HG03196 (cell line): ENCODE measurements around the gene RBMS2.
"Not testable (repeated sequence)": the region's sequence is repeated elsewhere in the genome, so short reads cannot be mapped to it uniquely, and the experiment has no call there.

Experiments used
- ATAC-seq: cut with Tn5 transposase; IDR thresholded peaks from one replicate; pipeline ENCODE4 v1.9.1; 2021; ENCODE audit not compliant: unreplicated experiment

Gene RBMS2

GRCh38 chr12:56514014-56514318 is 7.7 kb upstream of the RBMS2 start:
- ATAC-seq = not testable (repeated sequence)

GRCh38 chr12:56517854-56518253 is 3.8 kb upstream of the RBMS2 start:
- ATAC-seq = no peak

DNA sequence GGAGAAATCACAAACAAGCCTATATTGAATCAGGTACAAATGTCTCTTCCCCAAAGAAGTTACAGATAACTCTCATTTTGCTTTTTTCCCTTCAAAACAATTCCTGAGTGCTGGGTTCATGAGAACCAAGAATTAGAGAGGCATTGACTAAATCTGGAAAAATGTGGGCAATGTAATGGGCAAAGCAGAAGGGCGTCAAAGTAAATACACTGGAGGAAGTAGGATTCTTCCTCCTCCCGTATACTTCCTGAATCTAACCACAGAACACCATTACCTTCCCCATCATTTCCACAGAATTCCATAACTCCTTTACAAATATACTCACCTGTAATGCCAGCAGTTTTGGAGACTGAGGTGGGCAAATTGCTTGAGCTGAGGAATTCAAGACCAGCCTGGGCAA is 3.0 kb upstream of the RBMS2 start:
- ATAC-seq = no peak

DNA sequence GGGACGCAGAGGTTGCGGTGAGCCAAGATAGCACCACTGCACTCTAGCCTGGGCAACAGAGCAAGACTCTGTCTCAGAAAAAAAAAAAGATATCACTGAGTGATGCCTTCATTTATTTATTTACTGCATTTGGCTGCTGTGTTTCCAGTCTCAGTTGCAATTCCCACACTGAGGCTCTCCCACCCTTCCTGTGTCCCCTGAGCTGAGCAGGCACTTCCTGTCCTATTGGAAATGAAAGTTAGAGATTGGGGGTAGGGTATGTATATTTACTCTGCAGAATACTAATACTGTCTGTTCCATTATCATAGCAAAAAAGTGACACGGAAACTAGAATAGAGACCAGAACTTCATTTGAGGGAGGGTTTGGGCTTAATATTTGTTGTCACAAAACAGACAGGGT is 1.6 kb upstream of the RBMS2 start:
- ATAC-seq = no peak

- ATAC-seq = no peak
Observed at GRCh38 chr12:56520506-56520905, 1.1 kb upstream of the RBMS2 start.

- no peak for ATAC-seq
Observed at GRCh38 chr12:56521209-56521589, 421 bp upstream of the RBMS2 start.

- no peak for ATAC-seq
Observed at GRCh38 chr12:56522411-56523193, 982 bp downstream of the RBMS2 start.

DNA sequence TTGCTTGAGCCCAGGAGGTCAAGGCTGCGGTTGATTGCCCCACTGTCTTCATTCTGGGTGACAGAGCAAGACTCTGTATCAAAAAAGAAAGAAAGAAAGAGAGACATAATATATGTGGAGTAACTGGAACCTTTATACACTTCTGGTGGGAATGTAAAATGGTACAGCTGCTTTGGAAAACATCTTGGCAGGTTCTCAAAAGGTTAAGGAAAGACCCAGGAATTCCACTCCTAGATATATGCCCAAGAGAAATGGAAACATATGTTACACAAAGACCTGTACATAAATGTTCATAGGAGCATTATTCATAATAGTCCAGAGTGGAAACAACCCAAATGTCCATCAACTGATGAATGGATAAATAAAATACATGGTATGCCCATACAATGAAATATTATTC is 7.2 kb downstream of the RBMS2 start:
- no peak for ATAC-seq

DNA sequence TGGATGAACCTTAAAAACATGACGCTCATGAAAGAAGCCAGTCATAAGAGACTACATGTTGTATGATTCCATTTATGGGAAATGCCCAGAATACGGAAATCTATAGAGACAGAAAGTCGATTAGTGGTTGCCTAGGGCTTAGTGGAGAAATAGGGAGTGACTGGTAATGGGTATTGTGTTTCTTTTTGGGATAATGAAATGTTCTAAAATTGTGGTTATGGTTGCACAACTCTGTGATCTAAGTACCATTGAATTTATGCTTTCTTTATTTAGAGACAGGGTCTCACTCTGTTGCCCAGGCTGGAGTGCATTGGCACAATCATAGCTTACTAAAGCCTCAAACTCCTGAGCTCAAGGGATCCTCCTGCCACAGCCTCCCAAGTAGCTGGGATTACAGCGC is 8.0 kb downstream of the RBMS2 start:
- ATAC-seq = no peak

GRCh38 chr12:56530390-56531055 is 8.9 kb downstream of the RBMS2 start:
- no peak for ATAC-seq

DNA sequence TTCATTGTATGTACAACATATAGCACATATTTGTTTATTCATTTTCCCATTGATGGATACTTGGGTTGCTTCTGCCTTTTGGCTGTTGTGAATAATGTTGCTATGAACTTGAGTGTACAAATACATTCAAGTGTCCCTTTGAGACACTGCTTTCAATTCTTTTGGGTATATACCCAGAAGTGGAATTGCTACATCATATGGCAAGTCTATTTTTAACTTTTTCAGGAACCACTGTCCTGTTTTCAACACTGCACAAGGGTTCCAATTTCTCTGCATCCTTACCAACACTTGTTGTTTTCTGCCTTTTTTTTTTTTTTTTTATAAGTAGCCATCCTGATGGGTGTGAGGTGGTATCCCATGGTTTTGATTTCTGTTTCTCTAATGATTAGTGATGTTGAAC is 15.9 kb downstream of the RBMS2 start:
- ATAC-seq = no peak

GRCh38 chr12:56541631-56542030 is 20.0 kb downstream of the RBMS2 start:
- ATAC-seq = no peak

- ATAC-seq = no peak
Observed at GRCh38 chr12:56542164-56542563, 20.5 kb downstream of the RBMS2 start.

GRCh38 chr12:56545023-56545604 is 23.5 kb downstream of the RBMS2 start:
- ATAC-seq = no peak

DNA sequence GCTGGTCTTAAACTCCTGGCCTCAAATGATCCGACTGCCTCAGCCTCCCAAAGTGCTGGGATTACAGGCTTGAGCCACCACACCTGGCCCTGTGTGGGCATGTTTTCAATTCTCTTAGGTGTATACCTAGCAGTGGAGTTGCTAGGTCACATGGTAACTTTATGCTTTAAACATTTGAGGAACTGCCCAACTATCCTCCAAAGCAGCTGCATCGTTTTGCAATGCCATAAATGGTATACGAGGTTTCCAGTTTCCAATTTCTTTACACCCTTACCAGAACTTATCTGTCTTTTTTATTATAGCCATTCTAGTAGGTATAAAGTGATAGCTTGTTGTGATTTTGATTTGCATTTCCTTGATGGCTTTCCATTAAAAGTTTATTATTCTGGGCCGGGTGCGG is 25.1 kb downstream of the RBMS2 start:
- no peak for ATAC-seq

DNA sequence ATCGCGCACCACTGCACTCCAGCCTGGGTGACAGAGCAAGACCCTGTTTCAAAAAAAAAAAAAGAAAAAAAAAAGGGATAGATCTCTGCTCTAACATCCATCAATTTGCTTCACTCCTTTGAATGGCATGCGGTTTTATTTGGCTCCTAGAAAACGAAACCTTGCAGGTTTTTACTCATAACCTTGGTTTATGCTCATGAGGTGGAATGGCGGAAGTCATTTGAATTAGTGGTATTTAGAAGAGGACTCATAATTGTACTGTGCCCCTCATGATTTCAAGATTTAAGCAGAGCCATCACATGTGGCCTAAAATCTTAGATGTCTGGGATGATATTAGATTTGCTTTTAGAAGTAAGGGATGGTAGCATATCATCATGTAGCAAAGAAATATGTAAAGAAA is 29.4 kb downstream of the RBMS2 start:
- no peak for ATAC-seq

DNA sequence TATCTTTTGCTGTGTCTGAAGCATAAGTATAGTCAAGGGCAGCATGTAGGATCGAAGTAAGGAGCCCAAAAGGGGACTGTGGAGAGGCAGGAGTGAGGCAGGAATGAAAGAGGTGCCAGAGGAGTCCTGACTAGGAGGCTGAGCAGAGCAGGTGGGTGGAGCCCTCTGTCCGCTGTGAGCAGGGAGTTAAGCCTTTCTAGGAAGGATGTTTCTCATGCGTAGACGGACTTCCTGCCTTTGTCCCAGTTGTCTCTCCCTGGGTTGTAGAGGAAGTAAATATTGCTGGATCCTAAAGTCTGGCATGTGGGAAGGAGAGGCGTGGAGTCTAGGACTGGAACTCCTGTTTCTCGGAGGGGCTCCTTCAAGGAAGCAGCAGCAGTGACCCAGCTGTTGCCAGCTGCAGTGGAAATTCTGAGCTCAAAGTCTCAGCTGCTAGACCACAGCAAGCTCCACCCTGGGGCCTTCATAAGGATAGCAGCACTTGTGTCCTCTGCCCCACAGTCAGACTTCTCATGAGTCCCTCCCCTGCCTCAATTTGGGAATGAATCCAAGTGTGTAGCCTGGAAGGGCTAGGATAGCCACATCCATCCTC is 44.0 kb downstream of the RBMS2 start:
- ATAC-seq = no peak

DNA sequence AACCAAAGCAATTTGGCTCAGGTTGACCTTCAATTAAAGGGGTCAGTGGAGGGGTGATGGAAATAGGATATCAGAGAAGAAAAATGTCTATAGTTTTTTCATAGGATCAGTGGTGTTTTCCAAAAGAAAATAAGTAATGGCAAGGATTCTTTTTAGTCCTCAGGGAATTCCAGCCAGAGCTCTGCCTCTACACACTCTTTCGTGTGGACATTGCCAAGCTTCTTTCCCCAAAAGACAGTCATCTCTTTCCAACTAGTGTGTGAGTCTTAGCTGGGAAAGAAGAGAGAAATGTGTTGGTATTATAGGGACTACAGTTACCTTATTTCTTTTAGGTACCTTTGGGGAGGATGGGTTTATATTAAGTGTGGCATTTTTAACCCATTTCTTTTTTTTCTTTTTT is 46.5 kb downstream of the RBMS2 start:
- ATAC-seq = no peak

GRCh38 chr12:56571121-56571520 is 49.5 kb downstream of the RBMS2 start:
- ATAC-seq = no peak

DNA sequence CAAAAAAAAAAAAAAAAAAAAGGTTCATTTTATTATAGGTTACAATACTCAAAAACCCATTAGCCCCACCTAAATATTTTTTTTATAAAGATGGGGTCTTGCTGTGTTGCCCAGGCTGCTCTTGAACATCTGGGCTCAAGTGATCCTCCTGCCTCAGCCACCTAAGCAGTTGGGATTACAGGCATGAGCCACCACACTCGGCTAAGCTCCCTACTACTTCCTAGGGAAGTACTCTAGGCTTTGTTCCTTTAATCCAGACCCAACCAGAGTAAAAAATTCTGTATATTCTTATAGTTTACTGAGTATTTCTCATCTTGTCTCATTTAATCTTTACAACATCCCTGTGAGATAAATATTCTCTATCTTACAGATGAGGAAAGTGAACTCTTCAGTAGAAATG is 50.7 kb downstream of the RBMS2 start:
- ATAC-seq = no peak

GRCh38 chr12:56574210-56574609 is 52.6 kb downstream of the RBMS2 start:
- ATAC-seq = no peak

- not testable (repeated sequence) for ATAC-seq
Observed at GRCh38 chr12:56577248-56577647, 55.6 kb downstream of the RBMS2 start.
